ENCODE results near the gene TRMT2A.

The TRMT2A gene

DNA sequence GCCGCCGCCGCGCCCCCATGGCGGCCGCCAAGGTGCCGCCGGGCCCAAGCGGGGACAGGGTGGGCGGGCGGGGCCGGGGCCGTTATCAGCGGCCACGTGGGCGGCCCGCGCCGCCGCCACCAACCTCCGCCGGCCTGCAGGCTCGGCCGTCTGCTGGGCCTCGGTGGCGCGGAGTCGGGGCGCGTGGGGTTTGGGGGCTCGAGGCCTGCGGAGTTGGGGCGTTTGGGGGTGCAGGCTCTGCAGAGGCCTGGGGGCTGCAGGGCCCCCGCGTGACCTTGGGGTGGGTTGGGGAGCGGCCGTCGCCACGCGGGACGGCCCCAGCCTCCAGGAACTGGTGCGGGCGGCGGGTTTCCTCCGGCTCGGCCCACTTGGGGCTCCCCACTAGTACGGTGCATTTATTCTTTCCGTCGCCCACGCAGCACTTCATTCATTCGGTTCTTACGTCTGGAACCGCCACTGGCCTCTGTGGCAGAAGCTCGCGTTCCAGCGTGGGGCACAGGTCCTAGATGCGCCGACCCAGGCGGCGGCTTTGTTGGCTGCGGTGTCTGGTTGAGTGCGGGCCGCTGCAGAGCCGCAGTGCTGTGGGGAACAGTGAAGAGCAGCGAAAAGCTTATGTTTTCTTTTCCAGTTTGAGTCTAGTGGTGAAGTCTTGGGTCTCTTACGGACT lies 740 bp upstream of the TRMT2A start:
- DNase-seq = no peak

DNA sequence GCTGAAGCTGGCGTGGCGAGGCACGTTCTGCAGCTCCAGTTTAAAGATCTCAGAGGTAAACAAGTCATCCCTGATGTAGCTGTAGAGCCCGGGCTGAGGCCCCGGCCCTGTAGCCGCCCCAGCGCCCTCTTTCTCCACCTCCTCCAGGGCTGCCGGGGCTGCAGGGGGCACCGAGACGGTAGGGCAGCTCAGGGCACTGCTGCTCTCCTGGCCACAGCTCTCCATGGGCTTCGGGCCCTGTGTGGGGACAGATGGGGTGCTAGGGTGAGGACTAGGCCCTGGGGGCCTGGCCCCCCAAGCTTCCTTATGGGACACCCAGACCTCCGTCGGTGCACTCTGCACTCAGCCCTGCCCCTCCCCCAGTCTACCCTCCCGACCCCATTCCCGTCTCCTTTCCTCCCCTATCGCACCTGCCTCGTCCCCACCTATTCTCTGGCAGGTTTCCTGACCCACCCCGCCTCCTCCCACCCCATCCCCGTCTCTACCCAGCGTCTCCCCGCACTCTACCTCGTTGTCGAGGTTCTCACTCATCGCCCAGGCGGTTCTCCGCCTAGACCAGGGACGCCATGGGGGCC lies 563 bp downstream of the TRMT2A start:
- no peak for DNase-seq

GRCh38 chr22:20115691-20116375 lies 1.2 kb downstream of the TRMT2A start, which contains the start of gene RANBP1:
Gene RANBP1, plus strand, starts transcription at chr22:20116104. Its CDS starts 81 bp downstream, at chr22:20116185.
- DNase-seq = no peak

DNA sequence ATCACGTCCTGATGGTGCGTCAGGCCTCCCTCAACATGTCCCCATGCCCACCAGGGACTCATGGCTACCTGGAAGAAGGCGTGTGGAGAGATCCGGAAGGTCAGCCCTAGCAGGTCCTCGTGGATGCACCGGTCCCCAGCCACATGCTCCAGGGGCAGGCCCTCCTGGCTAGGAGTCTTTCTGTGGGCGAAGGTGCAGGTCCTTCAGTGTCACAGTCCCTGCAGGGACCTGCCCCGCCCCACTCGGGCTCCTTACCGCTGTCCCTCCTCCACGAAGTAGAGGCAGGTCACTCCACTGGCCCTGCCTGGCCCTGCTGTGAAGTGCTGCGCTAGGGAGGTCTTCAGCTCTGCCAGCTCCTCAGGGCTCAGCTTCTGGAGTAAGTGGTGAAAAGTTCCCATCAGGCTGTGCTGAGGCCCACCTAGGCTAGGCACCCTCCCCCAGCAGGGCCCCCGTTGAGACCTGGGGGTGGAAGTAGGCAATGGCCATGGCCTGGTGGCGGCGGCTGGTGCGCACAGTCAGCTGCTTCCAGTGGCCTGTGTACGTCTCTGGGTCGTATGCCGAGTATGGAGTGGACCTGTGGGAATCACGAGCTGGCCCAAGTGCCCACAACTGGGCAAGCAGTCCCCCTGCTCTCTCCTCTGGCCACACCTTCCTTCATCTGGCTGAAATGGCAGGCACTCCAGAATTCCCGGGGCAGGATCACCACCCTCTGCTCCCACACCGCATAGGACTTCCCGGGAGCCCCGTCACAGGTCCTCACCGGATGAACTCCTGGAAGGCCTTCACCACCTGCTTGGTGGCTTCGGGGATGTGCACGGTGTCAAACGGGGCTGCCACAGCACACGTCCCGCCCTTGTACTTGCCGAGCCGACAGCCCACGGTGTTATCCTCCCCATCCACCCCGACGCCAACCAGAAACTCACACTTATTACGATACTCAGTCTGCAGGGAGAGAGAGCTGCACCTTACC lies 2.2 kb downstream of the TRMT2A start:
- DNase-seq = no peak

- DNase-seq = no peak
Measured at GRCh38 chr22:20113551-20114310, 3.3 kb downstream of the TRMT2A start.

DNA sequence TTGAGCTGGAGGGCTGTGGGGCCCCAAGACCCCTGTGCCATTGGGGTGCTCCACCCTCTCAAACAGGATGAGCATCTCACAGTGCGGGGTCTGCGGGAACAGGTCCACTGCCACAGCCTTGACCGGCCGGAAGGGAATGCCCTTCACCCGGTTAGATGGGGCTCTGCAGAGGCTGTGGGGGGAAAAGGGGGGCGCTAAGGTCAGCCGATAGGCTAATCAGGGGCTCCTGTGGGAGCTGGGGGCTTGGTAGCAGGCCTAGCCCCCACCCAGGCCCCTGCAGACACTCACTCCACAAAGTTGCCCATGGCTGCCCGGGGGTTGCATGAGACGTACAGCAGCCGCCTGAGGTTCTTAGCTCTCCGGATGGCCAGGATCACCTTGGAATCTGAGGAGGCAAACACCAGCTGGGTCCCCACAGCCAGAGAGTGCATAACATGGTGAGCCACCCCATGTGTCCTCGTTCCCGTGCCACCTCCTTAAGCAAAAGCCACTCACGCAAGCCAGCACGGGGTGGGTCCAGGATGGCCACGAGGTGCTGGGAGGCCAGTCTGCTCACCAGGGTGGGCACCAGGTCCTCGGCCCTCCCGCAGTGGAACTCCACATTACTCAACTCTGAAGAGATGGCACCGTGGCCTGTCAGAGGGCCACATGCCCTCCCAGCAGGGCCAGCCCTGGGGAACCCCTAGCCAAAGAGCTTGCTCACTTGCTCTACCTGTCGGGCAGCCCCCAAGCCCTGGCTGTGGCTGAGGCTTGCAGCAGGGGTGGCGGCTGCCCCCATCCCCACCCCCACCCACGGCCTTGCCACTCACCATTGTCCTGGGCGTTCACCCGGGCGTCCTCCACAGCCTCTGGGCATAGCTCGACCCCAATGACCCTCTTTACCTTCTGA lies 4.2 kb downstream of the TRMT2A start:
- DNase-seq = no peak

DNA sequence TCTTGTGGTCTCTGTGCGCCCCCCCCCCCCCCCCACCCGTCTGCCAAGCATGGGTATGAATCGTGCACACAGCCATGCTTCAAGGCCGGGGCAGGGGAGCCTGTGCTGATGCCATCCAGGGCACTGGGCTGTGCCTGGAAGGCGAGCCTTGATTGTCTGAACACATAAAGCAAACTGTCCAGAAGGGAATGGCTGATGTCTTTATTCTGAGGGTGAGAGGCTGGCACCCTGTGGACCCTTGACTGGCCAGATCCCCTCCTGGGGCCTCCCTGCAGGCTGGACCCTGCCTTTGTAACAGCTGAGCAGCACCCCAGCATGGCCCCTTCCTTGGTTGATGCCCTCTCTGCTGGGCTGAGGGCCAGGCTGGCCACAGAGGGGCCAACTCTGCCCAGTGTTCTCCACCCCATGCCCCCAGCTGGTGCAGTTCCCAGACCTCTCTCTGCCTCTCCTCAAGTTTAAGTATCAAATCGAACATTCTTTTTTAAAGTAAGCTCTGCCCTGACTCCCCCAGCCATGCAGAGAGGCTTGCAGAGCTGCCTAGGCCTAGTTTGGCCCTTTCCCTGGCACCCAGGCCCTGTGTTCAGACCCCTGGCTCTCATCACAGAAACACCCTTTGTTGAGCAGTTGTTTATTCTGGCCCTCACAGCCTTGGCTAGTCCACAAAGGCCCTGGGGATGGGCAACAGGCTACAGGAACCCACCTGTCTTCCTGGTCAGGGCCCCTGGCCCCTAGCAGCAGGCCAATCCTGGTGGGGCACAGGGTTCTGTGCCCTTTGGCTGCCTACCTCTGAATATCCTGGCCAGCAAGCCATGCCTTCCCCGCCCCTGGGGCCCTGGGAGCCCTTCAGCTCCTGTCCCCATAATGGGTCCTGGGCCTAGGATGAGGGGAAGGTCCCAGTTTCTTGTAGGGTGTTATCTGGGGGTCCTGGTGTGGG lies 5.1 kb downstream of the TRMT2A start:
- DNase-seq = no peak

DNA sequence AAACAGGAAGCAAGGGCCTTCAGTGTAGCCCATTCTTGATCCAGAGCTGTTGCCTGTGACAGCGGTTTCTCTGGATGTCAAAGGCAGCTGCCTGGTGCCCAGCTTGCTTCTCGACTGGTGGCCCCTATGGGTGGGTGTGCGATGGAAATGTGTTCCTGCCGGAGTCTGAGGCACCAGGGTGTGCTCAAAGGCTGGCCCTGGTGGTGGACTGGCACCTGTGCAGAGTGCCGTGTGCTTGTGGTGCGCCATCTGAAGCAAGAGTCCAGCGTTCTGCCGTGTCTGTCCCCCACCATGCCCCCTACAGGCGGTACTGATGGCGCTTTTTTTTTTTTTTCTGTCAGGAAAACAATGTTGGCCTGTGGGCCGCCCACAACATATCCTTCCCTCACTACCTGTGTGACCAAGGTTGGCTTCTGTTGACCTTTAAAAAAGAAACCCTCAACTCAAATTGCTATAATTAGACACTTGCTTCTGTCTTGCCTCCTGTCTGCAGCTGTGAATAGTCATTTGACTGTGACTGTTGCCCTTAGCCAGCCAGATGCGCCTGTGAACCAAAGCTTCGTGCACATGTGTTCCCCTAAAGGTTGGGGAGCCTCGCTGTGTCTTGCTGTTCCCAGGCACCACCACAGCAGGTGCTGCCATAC lies 5.9 kb downstream of the TRMT2A start:
- DNase-seq = no peak

DNA sequence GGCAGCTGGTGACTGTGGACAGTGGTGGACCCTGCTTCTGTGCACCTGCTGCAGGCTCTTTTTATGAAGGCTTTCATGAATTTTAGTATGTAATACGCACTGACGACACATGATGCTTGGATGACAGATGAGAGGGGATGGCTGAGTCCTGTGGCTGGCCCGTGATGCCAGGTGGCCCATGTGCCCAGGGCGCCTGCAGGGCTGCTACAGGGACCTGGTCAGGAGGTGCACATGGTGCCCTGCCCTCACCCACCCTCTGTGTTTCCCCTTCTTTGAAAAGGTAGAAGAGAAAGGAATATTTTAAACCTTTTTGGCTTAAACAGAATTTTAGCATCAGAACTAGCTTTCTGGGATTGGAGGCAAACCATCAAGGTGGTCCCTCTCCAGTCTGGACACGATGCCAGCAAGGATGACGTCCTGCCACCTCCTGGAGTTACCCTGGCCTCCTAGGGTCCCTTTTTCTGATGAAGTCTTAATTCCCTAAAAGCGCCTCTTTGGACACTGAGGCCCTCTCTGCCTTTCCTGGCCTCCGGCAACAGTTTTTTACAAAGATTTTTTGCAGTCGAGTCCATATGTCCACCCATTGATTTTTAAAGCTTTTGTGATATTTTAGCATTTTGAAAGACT lies 6.6 kb downstream of the TRMT2A start:
- no peak for DNase-seq

GRCh38 chr22:20109411-20110358 lies 7.3 kb downstream of the TRMT2A start:
- no peak for DNase-seq

DNA sequence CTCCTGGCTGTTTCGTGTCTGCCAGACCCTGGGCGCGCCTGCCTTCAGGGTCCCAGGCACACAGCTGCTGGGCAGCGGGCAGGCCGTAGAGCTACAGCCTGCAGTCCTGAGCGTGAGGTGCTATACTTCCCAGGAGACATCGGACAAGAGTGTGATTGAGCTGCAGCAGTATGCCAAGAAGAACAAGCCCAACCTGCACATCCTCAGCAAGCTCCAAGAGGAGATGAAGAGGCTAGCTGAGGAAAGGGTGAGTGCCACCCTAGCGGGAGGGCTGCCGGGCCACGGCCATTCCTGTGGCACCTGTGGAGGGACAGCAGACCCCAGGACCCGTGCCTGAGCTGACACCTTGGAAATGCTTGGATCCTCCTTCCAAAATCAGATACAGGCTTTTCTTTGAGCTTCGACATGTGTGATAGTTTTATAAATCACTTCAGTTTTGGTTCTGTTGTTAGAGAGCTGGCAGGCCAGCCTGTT lies 8.2 kb downstream of the TRMT2A start:
- no peak for DNase-seq

DNA sequence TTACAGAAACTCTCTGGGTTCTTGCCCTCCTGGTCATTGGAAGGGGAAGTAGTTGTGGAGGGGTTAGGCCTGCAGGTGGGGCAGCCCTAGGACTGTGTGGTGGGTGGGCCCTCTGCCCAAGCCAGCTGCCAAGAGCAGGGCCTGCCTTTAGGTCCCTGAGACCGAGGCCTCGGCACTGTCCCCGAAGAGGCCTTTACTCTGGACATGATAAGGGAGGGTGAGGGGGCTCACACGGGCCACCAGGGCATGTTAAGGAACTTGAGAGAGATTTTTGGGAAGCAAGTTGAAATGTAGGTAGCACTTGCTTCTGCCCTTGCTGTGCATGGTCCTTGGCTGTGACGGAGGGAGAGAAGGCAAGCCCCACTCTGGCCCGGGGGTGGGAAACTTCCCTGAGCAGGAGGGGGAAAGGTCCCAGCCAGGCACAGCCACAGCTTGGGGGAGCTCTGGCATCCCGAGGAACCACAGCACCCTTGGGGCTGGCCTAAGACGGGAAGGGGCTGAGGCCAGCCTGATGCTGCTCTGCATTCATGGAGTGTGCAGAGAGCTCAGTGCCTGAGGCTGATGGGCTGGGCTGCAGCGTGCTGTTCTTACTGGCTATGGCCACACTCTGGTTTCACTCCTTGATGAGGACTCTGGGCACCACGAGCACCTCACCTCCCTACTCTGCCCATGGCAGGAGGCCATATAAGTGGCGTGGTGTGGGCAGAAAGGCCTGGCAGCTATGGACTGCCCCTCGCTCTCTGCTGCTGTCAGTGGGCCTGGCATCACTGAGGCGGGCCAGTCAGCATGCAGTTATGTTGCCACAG lies 8.9 kb downstream of the TRMT2A start:
- no peak for DNase-seq

GRCh38 chr22:20107471-20107901 lies 9.5 kb downstream of the TRMT2A start:
- no peak for DNase-seq

GRCh38 chr22:20106849-20107237 lies 10.2 kb downstream of the TRMT2A start:
- DNase-seq = no peak

GRCh38 chr22:20106205-20106848 lies 10.7 kb downstream of the TRMT2A start:
- no peak for DNase-seq
